GM19468 (cell line): ENCODE results near the gene DCAF7.

ENCODE experiments used
- ATAC-seq: cut with Tn5 transposase; IDR thresholded peaks from one replicate; pipeline ENCODE4 v1.9.1; 2021; ENCODE audit warnings: mild to moderate bottlenecking, moderate library complexity, moderate number of reproducible peaks; ENCODE audit not compliant: unreplicated experiment; ENCODE audit errors: extremely low read depth

Gene DCAF7

GRCh38 chr17:63543822-63544420 is 6.4 kb upstream of the DCAF7 start:
- ATAC-seq = no peak

GRCh38 chr17:63544467-63545301 is 5.6 kb upstream of the DCAF7 start:
- ATAC-seq = no peak

GRCh38 chr17:63546308-63547082 is 3.8 kb upstream of the DCAF7 start:
- ATAC-seq = no peak

GRCh38 chr17:63547083-63547523 is 3.2 kb upstream of the DCAF7 start:
- ATAC-seq = no peak

GRCh38 chr17:63549289-63549945 is 860 bp upstream of the DCAF7 start:
- ATAC-seq = no peak

GRCh38 chr17:63550817-63551639 is 751 bp downstream of the DCAF7 start:
- ATAC-seq = no peak

GRCh38 chr17:63552211-63552610 is 1.9 kb downstream of the DCAF7 start:
- no peak for ATAC-seq

- ATAC-seq = no peak
These were observed 5.4 kb downstream of the DCAF7 start for GRCh38 chr17:63555500-63556156.

GRCh38 chr17:63557416-63557815 is 7.1 kb downstream of the DCAF7 start:
- ATAC-seq = no peak

- ATAC-seq = no peak
These were observed 8.2 kb downstream of the DCAF7 start for GRCh38 chr17:63558441-63558840.

GRCh38 chr17:63561819-63562218 is 11.5 kb downstream of the DCAF7 start:
- no peak for ATAC-seq

GRCh38 chr17:63563339-63563738 is 13.1 kb downstream of the DCAF7 start:
- no peak for ATAC-seq

GRCh38 chr17:63564562-63564961 is 14.3 kb downstream of the DCAF7 start:
- ATAC-seq = no peak

- ATAC-seq = no peak
These were observed 17.0 kb downstream of the DCAF7 start for GRCh38 chr17:63567229-63567628.

- no peak for ATAC-seq
These were observed 18.3 kb downstream of the DCAF7 start for GRCh38 chr17:63568563-63568962.

GRCh38 chr17:63571632-63572310 is 21.5 kb downstream of the DCAF7 start:
- no peak for ATAC-seq

- ATAC-seq = no peak
These were observed 23.4 kb downstream of the DCAF7 start for GRCh38 chr17:63573634-63574033.

- ATAC-seq = no peak
These were observed 27.9 kb downstream of the DCAF7 start for GRCh38 chr17:63578027-63578768.
